GM12878 (cell line): Measurements from ENCODE around the gene CERK.

ENCODE experiments used
- ATF2 ChIP-seq: IDR thresholded peaks from 2 replicates; pipeline ENCODE4 v1.6.1; 2012; ENCODE audit warnings: low read length, inconsistent platforms
- BCL3 ChIP-seq: IDR thresholded peaks from 2 replicates; pipeline ENCODE4 v1.6.1; 2011; ENCODE audit warnings: borderline replicate concordance, low read depth, mild to moderate bottlenecking, moderate library complexity, low read length; ENCODE audit not compliant: insufficient read depth, poor library complexity, severe bottlenecking
- CHD2 ChIP-seq: IDR thresholded peaks from 2 replicates; pipeline ENCODE4 v1.6.1; 2011; ENCODE audit warnings: low read depth, low read length, improper control_type of control experiment, borderline replicate concordance
- CTCF ChIP-seq, 3 experiments: IDR thresholded peaks in 2 of 3; conservative IDR thresholded peaks in 1 of 3; 2 replicates each; pipeline ENCODE4 v1.5.1; 2011; ENCODE audit warnings: low read depth in 3 of 3, low read length in 3 of 3, mild to moderate bottlenecking in 3 of 3, control low read depth in 2 of 3, moderate library complexity in 2 of 3, inconsistent platforms in 1 of 3, mixed read lengths in 1 of 3; ENCODE audit not compliant: control insufficient read depth in 2 of 3, insufficient read depth in 1 of 3; ENCODE audit errors: extremely low read depth in 1 of 3
- ELK1 ChIP-seq: IDR thresholded peaks from 2 replicates; pipeline ENCODE4 v1.6.1; 2012; ENCODE audit warnings: low read depth, low read length, improper control_type of control experiment
- HCFC1 ChIP-seq: fragments of 150-350 bp; IDR thresholded peaks from 2 replicates; pipeline ENCODE4 v1.6.1; 2014; ENCODE audit warnings: low read length
- HDAC6 ChIP-seq: fragments of 200-600 bp; sonication (generic); IDR thresholded peaks from one replicate; pipeline ENCODE4 v1.8.0; 2017; ENCODE audit warnings: antibody characterized with exemption; ENCODE audit not compliant: unreplicated experiment
- MXI1 ChIP-seq: fragments of 150-350 bp; IDR thresholded peaks from 2 replicates; pipeline ENCODE4 v1.6.1; 2011; ENCODE audit warnings: low read depth, mild to moderate bottlenecking, inconsistent platforms, low read length, improper control_type of control experiment
- PAX5 ChIP-seq: IDR thresholded peaks from 2 replicates; pipeline ENCODE4 v1.6.1; 2011; ENCODE audit warnings: low read depth, low read length, borderline replicate concordance
- POLR2A ChIP-seq: IDR thresholded peaks from 2 replicates; pipeline ENCODE4 v1.6.1; 2011; ENCODE audit warnings: low read depth, mild to moderate bottlenecking, low read length
- SP1 ChIP-seq: IDR thresholded peaks from one replicate; pipeline ENCODE4 v1.6.1; 2011; ENCODE audit warnings: low read depth, low read length
- TAF1 ChIP-seq: IDR thresholded peaks from 2 replicates; pipeline ENCODE4 v1.6.1; 2011; ENCODE audit warnings: mild to moderate bottlenecking, low read depth, low read length, borderline replicate concordance
- TARDBP ChIP-seq: IDR thresholded peaks from 2 replicates; pipeline ENCODE4 v1.6.1; 2016; ENCODE audit warnings: borderline replicate concordance
- TCF12 ChIP-seq: IDR thresholded peaks from 2 replicates; pipeline ENCODE4 v1.6.1; 2011; ENCODE audit warnings: low read depth, mild to moderate bottlenecking, low read length

GRCh38 chr22:46666577-46667244 lies 71.3 kb downstream of the CERK start:
- TF ChIP-seq SP1 (no peak), MXI1 (no peak), TARDBP (no peak), ATF2 (no peak), BCL3 (no peak), HDAC6 (no peak), CTCF (IDR thresholded peaks at IDR 0.05 in 2 of 3, conservative IDR thresholded peaks at IDR 0.05 in 1 of 3; ENCODE audit: control insufficient read depth in 2 of 3, extremely low read depth in 1 of 3, insufficient read depth in 1 of 3, low read depth in 3 of 3, low read length in 3 of 3) (no peak), HCFC1 (no peak), TCF12 (no peak), TAF1 (no peak), PAX5 (no peak), ELK1 (no peak), POLR2A (no peak), CHD2 (no peak)
